ENCODE measurements around the gene TCF12. TPM values are rescaled to one million over a fixed set of nuclear protein-coding genes. Genes with fewer than 3 reads are reported as not detected.

TCF12 gene
- total and polyA plus RNA-seq, 2 of the 8 experiments (the other 6 are each of a cell fraction or from before 2014, with no cell fraction given), result 85.8 to 101 TPM

- H4K8ac ChIP-seq (ENCODE audit: extremely low read depth, insufficient read depth, low read length), result no peak overlapping the region
- no peaks in the 10 kb centered on the region for H3K27me3 ChIP-seq (replicated peaks in 1 of 4; ENCODE audit: control insufficient read depth in 3 of 4, extremely low read depth in 1 of 4, insufficient read depth in 3 of 4, low read length in 3 of 4)
- no peak overlapping the region for H2BK12ac ChIP-seq (ENCODE audit: low read depth, low read length)
- no peak overlapping the region for H2BK15ac ChIP-seq (ENCODE audit: low read length)
- no peak overlapping the region for H2BK20ac ChIP-seq (ENCODE audit: low read length)
- DNase-seq (ENCODE audit: low read depth in 1 of 2, low spot score in 2 of 2), result no peak
- no peak overlapping the region for H2BK5ac ChIP-seq (ENCODE audit: low read depth, low read length)
- no peaks in the 10 kb centered on the region for H3K36me3 ChIP-seq (ENCODE audit: control insufficient read depth in 2 of 4, insufficient read depth in 4 of 4, low read length in 3 of 4)
- H2AFZ ChIP-seq (ENCODE audit: low read length), result no peak overlapping the region
- no peak overlapping the region for H3K4me3 ChIP-seq (ENCODE audit: extremely low read depth in 1 of 4, insufficient read depth in 2 of 4, low read depth in 3 of 4, low read length in 4 of 4)
- H3K23ac ChIP-seq (ENCODE audit: insufficient read length), result no peak overlapping the region
- POLR2A ChIA-PET (ENCODE audit: partially characterized antibody), result no interaction called here
- no peak overlapping the region for H4K91ac ChIP-seq (replicated peaks; ENCODE audit: insufficient read length, low read length)
- no peaks in the 10 kb centered on the region; a peak in 2 of 7 replicates for H3K4me1 ChIP-seq (replicated peaks in 1 of 4; ENCODE audit: control insufficient read depth in 3 of 4, insufficient read depth in 4 of 4, low read length in 3 of 4)
- no peaks in the 10 kb centered on the region for H3K9me3 ChIP-seq (ENCODE audit: insufficient read depth in 2 of 2, low read depth in 1 of 2, low read length in 1 of 2)
- H3K27ac ChIP-seq (ENCODE audit: low read depth, low read length), result no peak overlapping the region
- H3K4me2 ChIP-seq (ENCODE audit: insufficient read depth in 1 of 2, low read depth in 2 of 2, low read length in 2 of 2), result no peak overlapping the region
- H3K79me2 ChIP-seq (ENCODE audit: control insufficient read depth in 1 of 2, insufficient read depth in 2 of 2, low read length in 2 of 2), result peaks cover 0 to 96% of the 10 kb centered on the region in 2 experiments; a peak in 2 of 4 replicates
- CTCF ChIA-PET (ENCODE audit: partially characterized antibody), result no interaction called here
- no peak overlapping the region for H4K5ac ChIP-seq (ENCODE audit: insufficient read length, low read depth, low read length)
- TF ChIP-seq POLR2A (IDR thresholded peaks at IDR 0.05; ENCODE audit: control extremely low read depth in 1 of 2, low read depth in 2 of 2, low read length in 2 of 2) (no peak), TAF1 (IDR thresholded peaks at IDR 0.05; ENCODE audit: low read depth, low read length) (no peak)
- no peak for FAIRE-seq
- H3K79me1 ChIP-seq (ENCODE audit: low read depth, low read length), result no peaks in the 10 kb centered on the region; the same call in 1 of the 2 replicates
- no peak overlapping the region for H2AK5ac ChIP-seq (ENCODE audit: low read depth, low read length)
- no peak overlapping the region for H3K4ac ChIP-seq (replicated peaks; ENCODE audit: insufficient read length, low read depth, low read length)
- H3K18ac ChIP-seq (ENCODE audit: extremely low read depth, low read length), result no peak overlapping the region
- H3K9ac ChIP-seq (replicated peaks in 1 of 4; ENCODE audit: extremely low read depth in 1 of 4, low read depth in 3 of 4, low read length in 3 of 4), result no peak overlapping the region
- H2BK120ac ChIP-seq (replicated peaks; ENCODE audit: low read depth, low read length), result no peak overlapping the region
- no peak overlapping the region for H3K56ac ChIP-seq (replicated peaks; ENCODE audit: insufficient read length, low read depth, low read length)
- WGBS, 2 experiments (ENCODE audit: extremely low coverage in 1 of 2, insufficient coverage in 1 of 2, insufficient read length in 1 of 2, insufficient replicate concordance in 2 of 2, low coverage in 1 of 2, low lambda C conversion rate in 2 of 2, missing lambda C conversion rate in 1 of 2), result 93% methylated on average over 2 of the region's 2 CpGs; no CpG with 5 or more reads in 1 of the 2 experiments
- H4K20me1 ChIP-seq (replicated peaks in 1 of 2; ENCODE audit: control insufficient read depth in 1 of 2, insufficient read depth in 2 of 2, low read length in 2 of 2), result peaks cover 0 to 6% of the 10 kb centered on the region in 2 experiments
- H3K14ac ChIP-seq (ENCODE audit: insufficient read length), result no peak overlapping the region
- no peaks in the 10 kb centered on the region; the same call in 1 of the 2 replicates for H3K23me2 ChIP-seq (ENCODE audit: low read depth, low read length)
These were observed 60.6 kb downstream of the TCF12 start for GRCh38 chr15:56978898-56979662.
